ENCODE results near the gene RNF144B.

Gene RNF144B

DNA sequence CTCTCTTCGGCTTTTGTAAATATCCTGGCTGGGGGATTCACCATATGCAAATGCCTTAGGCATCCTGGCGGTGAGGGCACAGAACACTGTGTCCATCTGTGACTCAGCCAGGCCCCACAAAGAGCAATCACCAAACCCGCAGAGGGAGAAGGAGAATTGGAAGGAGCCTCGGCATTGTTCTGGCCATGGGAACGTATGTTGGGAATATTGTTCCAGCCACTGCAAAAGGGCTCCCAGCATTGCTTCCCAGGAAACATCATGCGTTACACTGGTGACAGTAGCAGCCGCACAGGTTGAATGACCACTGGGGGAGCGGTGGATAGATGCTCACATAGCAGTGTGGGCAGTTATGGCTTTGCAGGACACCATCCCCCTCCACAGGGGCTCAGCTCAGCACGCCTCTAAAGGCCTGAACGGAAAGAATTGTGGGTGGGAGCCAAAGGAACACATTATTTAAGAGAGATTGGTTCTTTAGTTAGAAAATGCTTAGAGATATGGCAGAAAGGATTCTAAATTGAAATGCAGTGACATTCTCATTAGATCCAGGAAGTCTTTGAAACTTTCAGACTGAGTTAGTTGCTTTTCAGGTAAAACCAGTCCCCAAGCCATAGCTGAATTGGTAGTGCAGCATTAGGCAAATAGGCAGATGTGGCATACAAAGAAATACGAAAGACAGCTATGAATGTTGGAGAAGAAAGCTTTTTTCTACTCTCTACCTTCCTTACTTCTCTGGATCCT, 104.3 kb downstream of the RNF144B start:
- DNase-seq, result no peak

DNA sequence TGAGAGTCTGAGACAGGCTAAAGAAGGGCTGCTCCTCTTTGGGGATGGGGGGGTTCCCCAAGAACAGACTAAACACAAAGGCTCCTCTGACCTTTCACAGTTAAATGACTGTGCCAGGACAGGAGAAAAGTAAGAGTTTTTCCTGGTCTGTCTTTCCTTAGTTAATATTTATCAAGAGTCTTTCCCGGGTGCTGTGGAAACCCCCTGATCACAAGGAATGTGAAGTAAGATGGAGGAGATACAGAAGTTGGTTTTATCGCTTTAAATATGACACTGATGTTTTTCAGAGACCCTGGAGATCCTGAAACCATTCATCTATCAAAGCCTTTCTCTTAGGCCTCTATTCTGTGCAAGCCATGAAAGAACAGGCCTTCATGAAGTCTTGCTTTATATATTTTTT, 105.8 kb downstream of the RNF144B start:
- no peak for DNase-seq

DNA sequence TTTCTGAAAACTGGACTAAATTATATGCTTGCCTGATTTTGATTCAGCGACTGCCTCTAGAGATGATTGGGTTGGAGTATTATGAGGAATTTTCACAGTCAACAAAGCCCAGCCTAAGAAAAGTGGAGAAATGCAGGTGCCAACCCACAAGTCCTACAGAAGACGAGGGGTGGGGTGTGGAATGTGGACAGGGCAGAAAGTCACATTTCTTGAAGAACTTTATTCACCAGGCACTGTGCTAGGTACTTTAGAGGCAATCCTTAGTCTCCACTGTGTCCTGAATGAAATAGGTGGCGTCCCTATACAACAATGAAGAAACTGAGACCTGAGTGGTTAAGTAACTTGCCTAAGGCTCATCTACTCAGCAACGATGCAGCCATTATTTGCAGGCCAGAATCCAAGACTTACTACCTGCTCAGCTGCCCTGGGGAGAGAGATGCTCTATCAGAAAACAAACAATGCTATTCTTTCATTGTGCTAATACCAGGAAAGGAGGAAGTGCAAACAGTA, 106.3 kb downstream of the RNF144B start:
- DNase-seq, result no peak

DNA sequence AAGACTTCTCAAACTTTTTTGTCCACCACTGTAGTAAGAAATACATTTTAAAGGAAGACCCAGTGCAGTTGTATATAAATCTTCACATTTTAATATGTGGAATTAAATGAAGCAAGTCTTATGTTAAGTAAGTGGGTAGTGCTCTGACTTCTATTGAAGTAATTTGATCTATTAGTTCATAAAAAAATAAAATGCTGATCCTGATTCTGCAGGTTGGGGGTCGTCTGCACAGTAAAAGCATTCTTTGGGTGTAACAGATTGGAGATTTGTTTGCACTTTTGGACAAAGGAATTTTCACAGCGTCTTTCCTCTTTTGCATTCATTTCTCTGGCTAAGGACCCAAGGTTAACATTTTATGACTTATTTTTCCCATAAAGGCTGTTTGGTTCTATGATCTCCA, 106.8 kb downstream of the RNF144B start:
- no peak for DNase-seq

DNA sequence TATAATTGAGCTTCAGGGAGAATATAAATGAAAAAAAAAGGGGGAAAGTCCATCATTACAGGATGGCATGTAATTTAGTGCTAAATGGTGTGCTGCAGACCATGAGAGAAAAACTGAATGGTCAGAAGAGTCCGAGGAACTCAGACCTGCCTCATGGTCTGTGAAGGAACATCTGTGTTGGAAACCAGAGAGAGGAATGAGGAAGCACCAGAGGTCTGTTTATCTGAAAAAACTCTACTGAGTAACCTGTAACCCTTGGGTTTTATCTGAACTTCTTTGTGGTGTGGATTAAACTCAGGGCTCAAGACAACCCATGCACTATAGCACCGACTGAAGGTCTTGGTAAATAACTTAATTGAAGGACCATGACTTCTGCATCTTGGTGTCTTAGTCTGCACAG, 108.1 kb downstream of the RNF144B start:
- DNase-seq, result no peak

DNA sequence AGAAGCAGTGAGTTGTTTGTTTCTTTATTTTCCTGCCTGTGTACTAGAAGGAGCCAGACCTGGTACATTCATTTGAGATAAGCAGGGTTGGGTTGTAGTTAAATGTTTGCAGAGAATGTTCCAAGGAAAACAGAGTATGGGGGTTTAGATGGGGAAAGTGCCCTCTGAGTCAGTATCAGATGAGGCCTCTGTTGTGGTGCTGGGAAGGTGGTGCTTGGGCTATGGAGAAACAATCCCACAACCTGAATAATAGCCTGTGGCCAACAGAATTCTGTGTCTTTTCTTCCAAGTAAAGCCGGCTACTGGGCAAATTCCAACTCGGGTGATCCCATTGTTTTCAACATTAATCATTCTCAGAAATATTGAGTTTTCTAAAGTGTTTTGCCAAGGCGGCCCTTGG, 109.3 kb downstream of the RNF144B start:
- no peak for DNase-seq

DNA sequence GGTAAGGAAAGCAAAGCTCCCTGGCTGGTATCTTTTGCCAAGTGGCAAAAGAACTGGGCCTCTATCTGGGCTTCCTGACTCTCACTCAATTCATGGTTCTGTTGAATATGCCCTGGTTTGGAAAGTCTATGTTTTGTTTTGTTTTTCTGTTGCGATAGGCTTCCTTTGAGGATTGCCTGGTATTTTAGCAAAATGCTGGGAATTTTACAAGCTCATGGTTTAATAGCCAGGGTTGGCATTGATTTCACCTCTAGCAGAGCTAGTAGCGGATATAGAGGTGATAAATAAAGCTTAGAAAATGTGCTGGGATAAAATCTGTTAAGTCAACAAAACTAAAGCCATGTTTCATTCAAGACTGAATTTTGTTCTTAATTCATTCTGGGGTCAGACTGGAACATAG, 109.9 kb downstream of the RNF144B start:
- no peak for DNase-seq

DNA sequence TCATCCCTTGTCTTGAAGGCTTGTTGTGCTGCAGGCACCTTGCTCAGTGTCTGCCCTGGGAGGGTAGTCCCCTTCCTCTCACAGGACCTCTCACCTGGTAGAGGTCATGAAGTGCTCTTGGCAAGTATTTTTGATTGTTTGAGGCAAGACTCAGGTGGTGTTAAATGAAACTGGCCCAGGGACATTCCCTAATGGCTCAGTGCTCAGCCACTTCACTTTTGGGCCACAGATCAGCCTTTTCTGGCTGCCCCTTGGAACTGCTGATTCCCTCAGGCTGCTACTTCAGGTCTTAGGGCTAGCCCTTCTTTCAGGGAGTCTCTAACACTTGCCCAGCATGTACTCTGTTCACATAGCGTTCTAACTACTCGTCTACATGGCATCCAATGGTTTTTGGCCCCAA, 111.3 kb downstream of the RNF144B start:
- DNase-seq, result no peak

DNA sequence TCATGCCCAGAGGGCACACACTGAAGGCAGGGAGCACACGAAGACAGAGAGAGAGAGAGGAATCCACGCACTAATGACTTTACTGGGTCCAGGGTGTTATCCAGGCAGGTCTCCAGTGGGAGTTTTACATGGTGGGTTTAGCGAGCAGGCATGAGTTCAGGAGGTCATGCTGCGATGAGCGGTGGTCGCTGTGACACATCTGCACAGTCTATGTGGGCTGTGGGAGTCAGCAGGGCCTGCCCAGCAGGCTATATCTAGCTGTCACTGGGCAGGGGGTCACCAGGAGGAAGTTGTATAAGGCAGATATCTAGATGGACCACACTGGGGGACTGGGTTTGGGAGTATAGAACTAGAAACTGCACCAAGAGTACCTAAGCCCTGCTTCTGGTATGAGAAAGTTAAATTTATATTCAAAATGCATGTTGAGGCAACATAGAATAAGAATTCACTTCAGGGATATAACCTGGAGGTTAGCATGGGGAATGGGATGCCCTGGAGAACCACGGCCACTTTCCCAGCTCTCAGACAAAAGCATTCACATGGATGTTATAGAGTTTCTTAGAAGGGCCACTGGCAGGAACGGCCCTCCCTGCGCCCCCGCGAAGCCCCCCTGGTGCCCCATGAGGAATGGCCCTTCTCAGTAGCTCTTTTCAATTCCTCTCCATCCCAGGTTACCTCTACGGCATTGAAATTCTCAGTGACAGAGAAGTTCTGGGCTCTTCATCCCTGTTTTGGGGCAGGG, 113.9 kb downstream of the RNF144B start:
- DNase-seq, result no peak

DNA sequence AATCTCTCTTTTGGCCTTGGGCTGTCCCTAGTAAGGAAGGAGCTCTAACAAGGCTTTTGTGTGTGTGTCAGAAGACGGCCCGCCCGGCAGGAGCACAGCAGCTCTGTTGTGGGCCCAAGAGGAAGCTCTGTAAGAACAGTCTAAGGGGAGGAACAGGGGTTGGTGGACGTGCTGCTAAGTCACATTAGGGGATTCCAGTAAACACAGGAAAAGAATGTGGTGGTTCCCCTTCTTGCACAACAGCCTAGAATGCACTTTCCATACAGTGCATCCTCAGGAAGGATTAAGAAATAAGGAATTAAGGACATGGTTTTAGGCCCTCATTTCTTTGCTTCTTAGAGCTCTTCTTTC, 114.5 kb downstream of the RNF144B start:
- DNase-seq, result no peak

DNA sequence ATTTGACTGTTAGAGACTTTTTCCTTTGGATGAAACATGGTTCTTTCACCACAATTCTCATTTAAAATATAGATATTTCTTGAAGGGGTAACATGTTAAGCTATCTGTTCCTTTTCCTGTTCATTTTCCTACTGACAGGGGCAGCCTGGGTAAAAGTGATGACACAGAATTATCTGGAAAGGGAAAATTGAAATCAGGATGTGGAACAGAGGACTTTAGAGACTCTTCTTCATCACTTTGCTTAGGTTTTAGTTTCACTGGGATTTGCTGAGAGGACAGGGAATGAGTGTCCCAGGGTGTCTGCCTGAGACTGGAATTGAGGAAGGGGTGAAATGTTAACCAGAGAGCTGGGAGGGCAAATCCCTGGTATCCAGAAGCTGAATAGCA, 116.0 kb downstream of the RNF144B start:
- DNase-seq, result no peak

DNA sequence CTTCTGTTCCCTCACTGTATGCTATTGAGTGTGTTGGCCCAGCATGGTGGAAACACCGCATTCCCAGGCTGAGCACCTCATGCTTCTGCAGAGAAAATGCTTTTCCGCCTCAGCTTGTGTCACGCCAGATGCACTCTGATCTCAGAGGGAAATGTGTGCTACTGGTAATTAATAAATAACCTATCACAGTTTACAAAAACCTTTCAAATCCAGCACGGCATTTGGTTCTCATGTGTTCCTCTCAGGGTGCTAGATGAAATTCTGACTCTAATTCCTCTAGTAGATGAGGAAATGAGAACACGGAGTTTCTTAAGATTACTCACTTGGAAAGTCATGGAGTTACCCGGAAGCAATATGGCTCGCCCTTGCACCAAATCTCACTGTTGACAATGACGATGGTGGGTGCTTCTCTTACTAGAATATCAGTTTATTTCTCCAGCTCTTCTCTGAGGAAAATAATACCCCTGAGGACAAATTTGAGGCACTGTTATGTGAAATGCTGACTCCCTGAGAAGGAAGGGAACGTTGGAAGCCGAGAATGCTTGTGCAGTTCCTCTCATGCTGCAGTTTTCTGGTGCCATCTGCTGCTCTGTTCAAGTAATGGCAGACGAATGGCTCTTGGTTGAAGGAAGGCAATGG, 116.6 kb downstream of the RNF144B start:
- DNase-seq, result peak; percentile 34

DNA sequence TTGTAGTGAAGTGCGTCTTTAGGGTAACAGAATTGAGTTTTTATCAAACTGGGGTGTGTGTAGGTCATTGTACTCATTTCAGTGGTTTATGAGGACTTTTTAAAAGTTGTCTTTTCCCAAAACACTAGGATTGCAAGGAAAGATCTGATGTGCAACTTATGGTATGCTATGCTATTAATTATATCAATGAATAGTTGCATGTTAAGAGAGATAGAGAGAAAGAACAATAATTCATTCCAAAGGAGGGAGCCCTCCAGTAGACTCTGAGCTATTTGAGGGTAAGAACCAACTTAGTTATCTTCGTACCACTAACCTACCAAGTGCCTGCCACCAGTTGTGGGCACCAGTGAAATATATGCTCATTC, 117.1 kb downstream of the RNF144B start:
- DNase-seq, result no peak

DNA sequence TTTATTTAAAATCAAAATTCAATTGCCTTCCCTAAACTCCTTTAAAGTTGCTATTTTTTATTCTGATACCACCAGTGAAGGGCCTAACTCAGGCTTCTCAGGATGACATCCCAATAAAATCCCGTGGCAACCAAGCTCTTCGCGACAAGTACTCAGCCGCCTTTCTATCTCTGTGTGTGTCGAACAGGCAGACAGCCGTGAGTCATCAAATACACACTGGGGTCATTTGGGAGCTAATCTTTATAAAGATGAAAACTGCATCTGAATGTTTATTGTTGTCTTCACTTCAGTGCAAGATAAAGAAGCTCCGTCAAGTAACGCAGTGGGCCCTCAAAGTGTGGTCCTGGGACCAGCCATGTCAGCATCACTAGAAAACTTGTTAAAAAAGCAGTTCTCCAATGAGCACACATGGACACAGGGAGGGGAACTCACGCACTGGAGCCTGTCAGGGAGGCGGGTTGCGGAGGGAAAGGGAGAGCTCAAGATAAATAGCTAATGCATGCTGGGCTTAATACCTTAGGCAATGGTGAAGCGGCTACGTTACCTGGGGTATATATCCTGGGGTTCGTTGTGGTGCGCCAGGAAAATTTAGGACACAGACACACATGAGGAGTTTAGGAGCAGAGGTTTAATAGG, 119.3 kb downstream of the RNF144B start:
- no peak for DNase-seq

DNA sequence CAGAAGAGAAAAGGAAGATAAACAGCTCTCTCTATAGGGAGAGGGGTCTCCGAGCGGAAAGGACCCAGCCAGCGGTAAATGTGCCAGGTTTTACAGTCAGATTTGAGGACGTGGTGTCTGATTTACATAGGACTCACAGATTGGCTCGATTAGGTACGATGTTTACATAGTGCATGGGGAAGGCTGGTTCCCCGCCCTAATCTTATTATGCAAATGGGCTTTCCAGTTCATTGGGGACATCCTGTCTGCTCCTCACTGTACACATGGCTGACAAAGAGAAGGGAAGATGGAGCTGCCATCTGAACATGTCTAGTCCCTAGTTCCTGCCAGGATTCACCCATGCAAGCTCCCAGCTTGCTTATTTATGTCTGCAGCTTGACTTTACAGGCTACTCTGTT, 119.9 kb downstream of the RNF144B start:
- DNase-seq, result no peak

DNA sequence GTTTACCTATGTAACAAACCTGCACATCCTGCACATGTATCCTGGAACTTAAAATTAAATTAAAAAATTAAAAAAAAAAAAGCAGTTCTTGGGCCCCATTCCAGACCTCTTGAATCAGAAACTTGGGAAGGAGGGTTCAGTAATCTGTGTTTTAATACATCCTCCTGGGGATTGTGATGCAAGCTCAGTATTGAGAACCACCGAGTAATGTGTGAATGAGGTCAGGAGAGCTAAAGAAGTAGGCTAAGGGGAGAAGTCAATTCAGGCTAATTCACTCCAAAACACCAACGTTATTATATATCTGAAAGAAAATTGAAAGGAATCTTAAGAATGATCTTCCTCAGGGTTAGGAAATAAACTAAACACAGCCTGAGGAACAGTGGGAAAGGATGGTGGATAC, 120.4 kb downstream of the RNF144B start:
- no peak for DNase-seq

DNA sequence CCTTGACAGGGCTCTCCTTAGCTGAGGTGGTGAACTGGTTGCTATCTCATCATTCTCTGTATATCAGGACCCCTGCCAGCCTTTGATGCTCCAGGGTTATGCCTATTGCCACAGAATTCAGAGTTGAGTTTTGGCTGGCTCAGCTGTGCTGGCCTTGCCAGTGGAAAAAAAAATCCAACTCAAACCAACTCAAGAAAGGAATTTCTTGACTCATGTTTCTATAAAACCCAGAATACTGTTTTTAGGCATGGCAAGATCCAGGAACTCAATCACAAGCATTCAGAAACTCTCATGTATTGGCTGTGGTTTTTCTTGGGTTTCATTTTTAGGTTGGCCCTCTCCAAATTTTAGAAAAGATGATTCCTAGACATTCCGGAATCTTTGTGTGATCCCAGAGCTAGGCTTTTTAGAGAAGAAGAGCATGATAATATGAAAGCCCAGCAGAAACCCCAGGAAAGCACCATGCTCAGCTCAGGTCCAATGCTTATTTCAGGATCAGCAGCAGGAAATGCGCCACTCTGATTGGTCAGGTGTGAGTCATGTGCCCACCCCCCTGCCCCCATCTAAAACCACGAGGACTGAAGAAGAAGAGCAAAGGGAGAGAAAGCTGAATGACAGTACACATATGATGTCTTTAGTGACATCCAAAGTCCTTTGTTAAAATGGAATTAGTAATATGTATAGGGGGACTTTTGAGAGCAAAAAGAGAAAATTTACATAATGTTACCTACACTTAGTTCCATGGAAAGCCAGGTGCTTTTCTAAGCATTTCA, 122.9 kb downstream of the RNF144B start:
- peak; percentile 74 for DNase-seq

DNA sequence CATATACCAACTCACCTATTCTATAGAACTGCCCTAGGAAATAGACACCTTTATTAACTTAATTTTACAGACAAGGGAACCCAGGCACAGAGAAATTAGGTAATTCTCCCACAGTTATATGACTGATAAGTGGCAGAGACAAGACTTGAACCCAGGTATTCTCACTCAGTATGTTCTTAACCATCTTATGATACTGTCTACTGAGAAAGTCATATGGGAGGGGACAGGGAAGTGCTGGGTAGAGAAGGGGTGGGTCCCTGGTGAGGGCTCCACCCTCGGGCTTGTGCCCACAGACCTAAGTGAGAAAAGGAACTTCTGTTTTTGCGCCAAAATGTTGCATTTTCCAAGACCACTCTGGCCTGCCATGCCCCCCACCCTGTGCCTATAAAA, 123.5 kb downstream of the RNF144B start:
- DNase-seq, result peak; percentile 36

DNA sequence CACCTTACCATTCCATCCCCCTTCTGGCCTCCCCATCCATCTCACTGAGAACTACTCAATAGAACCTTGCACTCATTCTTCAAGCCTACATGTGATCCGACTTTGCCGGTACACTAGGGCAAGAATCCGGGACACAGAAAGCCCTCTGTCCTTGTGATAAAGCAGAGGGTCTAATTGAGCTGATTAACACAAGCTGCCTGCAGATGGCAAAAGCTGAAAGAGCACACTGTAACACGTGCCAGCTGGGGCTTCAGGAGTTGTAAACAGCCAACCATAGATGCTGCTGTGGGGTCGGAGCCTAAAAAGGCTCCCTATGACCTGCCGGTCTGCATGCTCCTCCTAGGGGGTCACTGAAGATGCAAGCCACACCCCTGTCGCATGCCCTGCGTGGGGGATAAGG, 124.1 kb downstream of the RNF144B start:
- DNase-seq, result no peak

DNA sequence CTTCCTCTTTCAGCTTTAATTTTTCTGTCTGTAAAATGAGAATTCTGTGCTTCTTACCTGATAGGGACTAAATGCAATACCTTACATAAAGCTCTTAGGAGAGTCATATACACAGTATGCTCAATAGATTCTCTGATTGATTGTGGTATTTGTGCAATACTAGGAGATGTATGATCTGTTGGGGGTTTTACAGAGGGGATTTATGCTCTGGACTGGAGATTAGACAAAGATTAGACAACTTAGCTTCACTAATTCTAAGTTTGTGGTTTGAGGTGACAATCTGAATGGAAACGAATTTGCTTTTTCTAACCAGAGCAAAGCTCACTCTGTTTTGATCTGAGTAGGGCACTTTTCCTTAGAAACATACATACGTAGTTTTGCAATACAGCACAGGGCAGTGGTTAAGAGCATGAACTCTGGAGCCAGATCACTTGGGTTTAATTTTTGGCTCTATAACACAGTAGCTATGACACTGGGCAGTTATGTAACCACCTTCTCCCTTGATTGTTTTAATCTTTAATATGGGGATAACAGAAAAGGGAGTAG, 126.2 kb downstream of the RNF144B start:
- DNase-seq, result no peak

DNA sequence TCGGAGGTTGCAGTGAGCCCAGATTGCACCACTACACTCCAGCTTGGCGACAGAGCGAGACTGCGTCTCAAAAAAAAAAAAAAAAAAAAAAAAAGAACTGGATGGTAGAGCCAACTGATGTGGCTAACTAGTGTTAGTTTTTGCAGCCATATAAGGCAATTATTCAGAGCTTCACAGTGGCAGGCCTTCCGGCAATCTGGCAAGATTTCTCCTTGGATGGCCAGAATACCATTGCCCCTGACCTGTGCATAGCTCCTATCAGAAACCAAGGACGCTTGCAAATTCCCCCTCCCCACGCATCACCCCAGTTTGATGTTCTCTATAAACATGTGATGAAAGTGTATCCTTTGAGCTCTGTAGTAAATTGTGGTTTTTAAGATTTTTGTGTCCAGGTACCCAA, 127.0 kb downstream of the RNF144B start:
- no peak for DNase-seq

DNA sequence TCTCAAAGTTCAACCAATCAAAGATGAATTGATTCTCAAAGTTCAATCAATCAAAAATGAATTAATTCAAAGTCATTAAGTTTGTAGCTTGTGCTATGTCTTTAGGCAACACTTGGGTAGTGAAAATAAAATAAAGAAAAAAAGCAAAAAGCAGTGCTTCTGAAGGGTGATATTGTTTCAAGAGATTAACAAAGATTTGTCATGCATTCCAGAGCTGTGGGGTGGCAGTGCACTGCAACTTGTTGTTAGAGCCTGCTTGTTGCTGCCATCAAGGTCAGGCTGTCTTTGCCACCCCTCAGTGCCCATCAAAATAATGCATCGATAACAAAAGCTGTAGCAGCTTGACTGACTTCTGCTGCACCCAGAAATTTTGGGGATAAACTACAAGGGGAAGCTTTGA, 128.6 kb downstream of the RNF144B start:
- DNase-seq, result no peak

Measured in stimulated activated CD4-positive, alpha-beta T cell treated with anti-CD3 and anti-CD28 coated beads, Interleukin-1b, Interleukin-23, amount 100 ng/mL, for 48 hours (primary cell).